A673 (cell line): ENCODE measurements around the gene PRR7. TPM values are rescaled to one million over a fixed set of nuclear protein-coding genes. Genes with fewer than 3 reads are reported as not detected.

Experiments
- BruUV-seq: library from RNA; stranded (reverse); fragments of 400-500 nt; replicated peaks from 2 replicates; lab custom pipeline; 2021; lab: Mats Ljungman, UMichigan
- CTCF ChIA-PET: fragments of 300-600 bp; sonication (Branson Sonifier 250); formaldehyde crosslinking; loops from one replicate; lab custom pipeline; 2022; ENCODE audit warnings: antibody characterized with exemption; lab: Charles Lee
- POLR2A ChIA-PET: fragments of 300-600 bp; sonication (Branson Sonifier 250); formaldehyde crosslinking; loops from one replicate; lab custom pipeline; 2022; ENCODE audit warnings: antibody characterized with exemption; ENCODE audit not compliant: low non-redundant PET; lab: Charles Lee
- DNase-seq: peaks from one replicate; pipeline ENCODE4 v3.0.0-alpha.2; 2015; ENCODE audit warnings: low spot score
- H3K27ac ChIP-seq: fragments of 200-600 bp; sonication (generic); 2 replicates; pipeline ENCODE4 v1.5.1; 2016; ENCODE audit warnings: mixed run types, low read depth, mild to moderate bottlenecking, mixed read lengths, antibody characterized with exemption, low read length; ENCODE audit not compliant: poor library complexity, severe bottlenecking
- H3K27me3 ChIP-seq: fragments of 200-600 bp; sonication (generic); replicated peaks from 2 replicates; pipeline ENCODE4 v1.6.1; 2017; ENCODE audit warnings: mixed run types, low read depth, mild to moderate bottlenecking, mixed read lengths, antibody characterized with exemption, low read length; ENCODE audit not compliant: insufficient read depth, poor library complexity
- H3K36me3 ChIP-seq: fragments of 200-600 bp; sonication (generic); 2 replicates; pipeline ENCODE4 v1.6.1; 2016; ENCODE audit warnings: mixed run types, mild to moderate bottlenecking, mixed read lengths, antibody characterized with exemption, low read length; ENCODE audit not compliant: insufficient read depth, poor library complexity, severe bottlenecking
- H3K4me1 ChIP-seq: fragments of 200-600 bp; sonication (generic); 2 replicates; pipeline ENCODE4 v1.6.1; 2017; ENCODE audit warnings: mixed run types, mild to moderate bottlenecking, mixed read lengths, antibody characterized with exemption, low read length; ENCODE audit not compliant: insufficient read depth, poor library complexity, severe bottlenecking
- H3K4me3 ChIP-seq: fragments of 200-600 bp; sonication (generic); 2 replicates; pipeline ENCODE4 v1.5.1; 2016; ENCODE audit warnings: low read depth, mixed run types, mild to moderate bottlenecking, mixed read lengths, low read length; ENCODE audit not compliant: poor library complexity, severe bottlenecking
- H3K9me3 ChIP-seq: fragments of 200-600 bp; sonication (generic); 2 replicates; pipeline ENCODE4 v1.6.1; 2016; ENCODE audit warnings: mixed run types, low read depth, mild to moderate bottlenecking, mixed read lengths, antibody characterized with exemption, low read length; ENCODE audit not compliant: poor library complexity, severe bottlenecking
- CTCF ChIP-seq: fragments of 300-800, 200-600 bp; sonication (generic); conservative IDR thresholded peaks from 2 replicates; pipeline ENCODE4 v1.5.1; 2017; ENCODE audit warnings: low read depth, mild to moderate bottlenecking, antibody characterized with exemption, low read length, moderate library complexity, mixed read lengths
- EZH2 ChIP-seq: fragments of 200-600 bp; sonication (generic); IDR thresholded peaks from 2 replicates; pipeline ENCODE4 v1.6.1; 2017; ENCODE audit warnings: borderline replicate concordance, low read depth, mild to moderate bottlenecking, mixed read lengths, antibody characterized with exemption, low read length; ENCODE audit not compliant: poor library complexity, severe bottlenecking
- intact Hi-C: fragments of 100-400 bp; cut with micrococcal nuclease; formaldehyde crosslinking; loops from one replicate; pipeline ENCODE4 v1.10.0; 2022; ENCODE audit not compliant: unreplicated experiment
- total RNA-seq: library from RNA; stranded (reverse); gene quantifications from 2 replicates; pipeline ENCODE4 v1.2.3, GENCODE V29; 2021

Gene PRR7
- total RNA-seq, 1 experiment from 2014 or later, result 3.0 TPM

GRCh38 chr5:177437623-177438022 is 9.0 kb upstream of the PRR7 start:
- Histone ChIP-seq H3K4me1 (no peaks in the 10 kb centered on the region), H3K27ac (no peak overlapping the region), H3K9me3 (no peaks in the 10 kb centered on the region), H3K27me3 (no peaks in the 10 kb centered on the region), H3K4me3 (no peak overlapping the region), H3K36me3 (peaks cover 19% of the 10 kb centered on the region)
- ChIA-PET POLR2A (no interaction called here), CTCF (no interaction called here)
- no TSS peak for BruUV-seq
- DNase-seq, result no peak
- TF ChIP-seq EZH2 (no peak), CTCF (no peak)
- intact Hi-C loops, result no loop called here

GRCh38 chr5:177438468-177438867 is 8.1 kb upstream of the PRR7 start:
- H3K4me1 ChIP-seq, result no peaks in the 10 kb centered on the region
- no peak for DNase-seq
- H3K4me3 ChIP-seq, result no peak overlapping the region
- ChIA-PET CTCF (no interaction called here), POLR2A (interaction anchor here (0.6 kb wide), 1 partner anchor 691 kb away, joined by 3 read pairs; no protein-coding TSS in a partner anchor)
- H3K9me3 ChIP-seq, result no peaks in the 10 kb centered on the region
- H3K36me3 ChIP-seq, result peaks cover 16% of the 10 kb centered on the region
- no TSS peak for BruUV-seq
- TF ChIP-seq CTCF (no peak), EZH2 (no peak)
- H3K27me3 ChIP-seq, result no peaks in the 10 kb centered on the region
- no peak overlapping the region for H3K27ac ChIP-seq
- intact Hi-C loops, result no loop called here

GRCh38 chr5:177439518-177440053 is 7.0 kb upstream of the PRR7 start:
- no peak for DNase-seq
- TF ChIP-seq EZH2 (no peak), CTCF (no peak)
- CTCF ChIA-PET, result no interaction called here
- Histone ChIP-seq H3K4me1 (no peaks in the 10 kb centered on the region), H3K9me3 (no peaks in the 10 kb centered on the region), H3K27me3 (no peaks in the 10 kb centered on the region), H3K4me3 (no peak overlapping the region), H3K36me3 (peaks cover 12% of the 10 kb centered on the region), H3K27ac (no peak overlapping the region)
- POLR2A ChIA-PET, result no interaction called here
- intact Hi-C loops, result no loop called here
- BruUV-seq, result no TSS peak
